ENCODE results near the gene ZNF608. TPM values are rescaled to one million over a fixed set of nuclear protein-coding genes. Genes with fewer than 3 reads are reported as not detected.

Gene ZNF608
- total and polyA plus RNA-seq, 9 donors: 7.5 to 26.8 (median 12.7) TPM

- 5 to 17% (median 8%) methylated on average over 8 of the region's 8 CpGs for WGBS, 3 donors
- TF ChIP-seq EP300 (IDR thresholded peaks at IDR 0.05) (no peak), POLR2A (IDR thresholded peaks at IDR 0.05) (no peak), CTCF (IDR thresholded peaks at IDR 0.05) (no peak)
- H3K4me1 ChIP-seq (ENCODE audit: insufficient read depth): peaks cover 10% of the 10 kb centered on the region
- peak overlapping the region; percentile 69 for H3K4me3 ChIP-seq
- H3K9me3 ChIP-seq: no peaks in the 10 kb centered on the region
- no peak overlapping the region for H3K27ac ChIP-seq
- peak in 3 of 5 donors; percentile 27 to 43 (median 34) for DNase-seq
- H3K27me3 ChIP-seq: no peaks in the 10 kb centered on the region
- intact Hi-C loops (cut with DNase I): loop anchor here in 2 of 4 donors (5.0 to 10.0 kb wide), 2 partner anchors 86 to 88 kb away; no protein-coding TSS in a partner anchor
- H3K36me3 ChIP-seq: no peaks in the 10 kb centered on the region
Measured at GRCh38 chr5:124742983-124743601, 3.3 kb downstream of the ZNF608 start.

GRCh38 chr5:124742521-124742920 lies 3.9 kb downstream of the ZNF608 start:
- no peak for DNase-seq
- H3K27ac ChIP-seq: no peak overlapping the region
- no peaks in the 10 kb centered on the region for H3K27me3 ChIP-seq
- no peaks in the 10 kb centered on the region for H3K9me3 ChIP-seq
- peak overlapping the region; percentile 69 for H3K4me3 ChIP-seq
- 46 to 67% (median 48%) methylated on average over 4 of the region's 4 CpGs for WGBS, 3 donors
- intact Hi-C loops (cut with DNase I): loop anchor here in 2 of 4 donors (5.0 to 10.0 kb wide), 2 partner anchors 85 to 88 kb away; no protein-coding TSS in a partner anchor
- H3K36me3 ChIP-seq: no peaks in the 10 kb centered on the region
- H3K4me1 ChIP-seq (ENCODE audit: insufficient read depth): peaks cover 10% of the 10 kb centered on the region
- no peak for TF ChIP-seq POLR2A (IDR thresholded peaks at IDR 0.05)
- TF ChIP-seq CTCF (IDR thresholded peaks at IDR 0.05): no peak
- TF ChIP-seq EP300 (IDR thresholded peaks at IDR 0.05): no peak

GRCh38 chr5:124741711-124742496 lies 4.5 kb downstream of the ZNF608 start:
- no peak overlapping the region for H3K27ac ChIP-seq
- peak in 1 of 5 donors; percentile 21 for DNase-seq
- no peak overlapping the region for H3K4me3 ChIP-seq
- H3K4me1 ChIP-seq (ENCODE audit: insufficient read depth): peaks cover 10% of the 10 kb centered on the region
- intact Hi-C loops (cut with DNase I): loop anchor here in 2 of 4 donors (5.0 to 10.0 kb wide), 2 partner anchors 85 to 87 kb away; no protein-coding TSS in a partner anchor
- WGBS, 3 donors: 19 to 28% (median 20%) methylated on average over 4 of the region's 4 CpGs
- no peaks in the 10 kb centered on the region for H3K27me3 ChIP-seq
- no peaks in the 10 kb centered on the region for H3K36me3 ChIP-seq
- no peaks in the 10 kb centered on the region for H3K9me3 ChIP-seq
- no peak for TF ChIP-seq EP300 (IDR thresholded peaks at IDR 0.05)
- no peak for TF ChIP-seq CTCF (IDR thresholded peaks at IDR 0.05)
- no peak for TF ChIP-seq POLR2A (IDR thresholded peaks at IDR 0.05)

GRCh38 chr5:124740991-124741583 lies 5.4 kb downstream of the ZNF608 start:
- Histone ChIP-seq H3K4me3 (no peak overlapping the region), H3K4me1 (ENCODE audit: insufficient read depth) (peaks cover 10% of the 10 kb centered on the region), H3K27ac (no peak overlapping the region), H3K27me3 (no peaks in the 10 kb centered on the region), H3K36me3 (no peaks in the 10 kb centered on the region), H3K9me3 (no peaks in the 10 kb centered on the region)
- TF ChIP-seq POLR2A (IDR thresholded peaks at IDR 0.05): no peak
- TF ChIP-seq EP300 (IDR thresholded peaks at IDR 0.05): no peak
- no peak for TF ChIP-seq CTCF (IDR thresholded peaks at IDR 0.05)
- no peak for DNase-seq
- 74 to 86% (median 74%) methylated on average over 4 of the region's 4 CpGs for WGBS, 3 donors
- intact Hi-C loops (cut with DNase I): loop anchor here in 2 of 4 donors (5.0 to 10.0 kb wide), 2 partner anchors 84 to 86 kb away; no protein-coding TSS in a partner anchor

All from ovary (tissue), 9 donors.